Measurements from ENCODE around the gene CASP8AP2. TPM values are rescaled to one million over a fixed set of nuclear protein-coding genes. Genes with fewer than 3 reads are reported as not detected.
"Not testable (repeated sequence)": the region's sequence is repeated elsewhere in the genome, so short reads cannot be mapped to it uniquely, and the experiment has no call there.

The CASP8AP2 gene
- total RNA-seq, 1 donor from 2014 or later = 18.3 TPM

DNA sequence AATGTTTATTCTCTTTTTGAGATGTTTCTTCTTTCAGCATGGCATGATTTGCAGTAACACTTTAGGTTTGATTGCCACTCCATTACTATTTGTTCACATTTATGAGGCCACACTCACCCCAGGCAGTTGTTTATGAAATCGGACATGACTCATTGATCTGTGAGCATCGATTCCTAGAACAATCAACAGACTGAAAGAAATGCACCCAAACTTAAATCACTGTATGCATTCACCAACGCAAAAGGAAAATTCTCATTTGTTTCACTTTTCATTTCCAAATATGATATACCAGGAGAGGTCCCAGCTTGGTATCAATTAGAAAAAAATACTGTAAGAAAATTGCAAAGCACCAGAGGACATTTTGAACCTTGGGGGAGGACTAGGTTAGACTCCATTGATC is 59.2 kb downstream of the CASP8AP2 start:
- TF ChIP-seq CTCF (IDR thresholded peaks at IDR 0.05) = no peak
- no peak for ATAC-seq
- H3K9me3 ChIP-seq = no peaks in the 10 kb centered on the region
- no peak overlapping the region for H3K4me3 ChIP-seq
- no peak for DNase-seq
- peaks cover 4% of the 10 kb centered on the region for H3K4me1 ChIP-seq
- H3K27me3 ChIP-seq (ENCODE audit: low read depth) = peaks cover 56% of the 10 kb centered on the region
- H3K36me3 ChIP-seq = no peaks in the 10 kb centered on the region
- intact Hi-C loops (cut with DNase I) = no loop called here
- no peak overlapping the region for H3K27ac ChIP-seq

DNA sequence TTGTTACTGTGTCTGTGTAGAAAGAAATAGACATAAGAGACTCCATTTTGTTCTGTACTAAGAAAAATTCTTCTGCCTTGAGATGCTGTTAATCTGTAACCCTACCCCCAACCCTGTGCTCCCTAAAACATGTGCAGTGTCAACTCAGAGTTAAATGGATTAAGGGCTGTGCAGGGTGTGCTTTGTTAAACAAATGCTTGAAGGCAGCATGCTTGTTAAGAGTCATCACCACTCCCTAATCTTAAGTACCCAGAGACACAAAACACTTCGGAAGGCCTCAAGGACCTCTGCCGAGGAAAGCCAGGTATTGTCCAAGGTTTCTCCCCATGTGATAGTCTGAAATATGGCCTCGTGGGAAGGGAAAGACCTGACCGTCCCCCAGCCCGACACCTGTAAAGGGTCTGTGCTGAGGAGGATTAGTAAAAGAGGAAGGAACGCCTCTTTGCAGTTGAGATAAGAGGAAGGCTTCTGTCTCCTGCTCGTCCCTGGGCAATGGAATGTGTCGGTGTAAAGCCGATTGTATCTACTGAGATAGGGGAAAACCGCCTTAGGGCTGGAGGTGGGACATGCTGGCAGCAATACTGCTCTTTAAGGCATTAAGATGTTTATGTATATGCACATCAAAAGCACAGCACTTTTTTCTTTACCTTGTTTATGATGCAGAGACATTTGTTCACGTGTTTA is 61.3 kb downstream of the CASP8AP2 start:
- ATAC-seq; H3K9me3 ChIP-seq; H3K4me3 ChIP-seq; H3K27ac ChIP-seq; DNase-seq; H3K36me3 ChIP-seq; intact Hi-C loops (cut with DNase I); H3K4me1 ChIP-seq: not testable (repeated sequence)
- peaks cover 63% of the 10 kb centered on the region for H3K27me3 ChIP-seq (ENCODE audit: low read depth)

GRCh38 chr6:89892577-89892976 is 62.9 kb downstream of the CASP8AP2 start:
- ATAC-seq; intact Hi-C loops (cut with DNase I); H3K9me3 ChIP-seq: not testable (repeated sequence)

DNA sequence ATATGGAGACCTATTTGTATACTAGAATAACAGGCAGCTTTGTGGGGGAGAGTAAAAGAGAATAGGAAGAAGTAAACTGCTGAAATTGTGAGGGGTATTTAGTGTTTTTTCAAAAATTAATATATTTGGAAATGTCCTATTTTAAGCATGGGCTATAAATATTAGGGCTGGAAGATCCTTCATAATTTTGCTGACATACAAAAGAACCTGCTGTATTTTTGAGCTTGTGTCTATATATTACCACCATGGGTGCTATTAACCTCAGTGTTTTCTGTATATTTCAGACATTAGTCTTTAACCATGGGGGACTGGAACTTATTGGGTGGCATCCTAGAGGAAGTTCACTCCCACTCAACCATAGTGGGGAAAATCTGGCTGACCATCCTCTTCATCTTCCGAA is 64.5 kb downstream of the CASP8AP2 start, which contains the start of gene GJA10:
GJA10 (plus strand) TSS at position 301 of the 400 bp plus-strand sequence; CDS start at position 301, 0 bp downstream.
- Histone ChIP-seq H3K27ac (no peak within 1 kb of the TSS), H3K27me3 (ENCODE audit: low read depth) (peaks cover 43% of the 10 kb centered on the region), H3K4me3 (no peak within 1 kb of the TSS), H3K36me3 (no peaks in the 10 kb centered on the region), H3K4me1 (no peaks in the 10 kb centered on the region), H3K9me3 (no peaks in the 10 kb centered on the region)
- intact Hi-C loops (cut with DNase I) = no loop called here
- ATAC-seq = no peak
- DNase-seq = no peak
- TF ChIP-seq CTCF (IDR thresholded peaks at IDR 0.05) = no peak

More at GRCh38 chr6:89892577-89892976, 62.9 kb downstream of the CASP8AP2 start:
- peaks cover 57% of the 10 kb centered on the region for H3K27me3 ChIP-seq (ENCODE audit: low read depth)
- H3K36me3 ChIP-seq, H3K4me1 ChIP-seq, DNase-seq, H3K4me3 ChIP-seq, H3K27ac ChIP-seq: not testable (repeated sequence)

GRCh38 chr6:89895276-89895874 is 65.7 kb downstream of the CASP8AP2 start:
- Histone ChIP-seq H3K9me3 (no peaks in the 10 kb centered on the region), H3K4me3 (no peak overlapping the region), H3K4me1 (no peaks in the 10 kb centered on the region), H3K27ac (no peak overlapping the region), H3K36me3 (no peaks in the 10 kb centered on the region), H3K27me3 (ENCODE audit: low read depth) (peaks cover 35% of the 10 kb centered on the region)
- ATAC-seq = peak; percentile 55 to 70
- no peak for TF ChIP-seq CTCF (IDR thresholded peaks at IDR 0.05)
- no peak for DNase-seq
- intact Hi-C loops (cut with DNase I) = no loop called here

DNA sequence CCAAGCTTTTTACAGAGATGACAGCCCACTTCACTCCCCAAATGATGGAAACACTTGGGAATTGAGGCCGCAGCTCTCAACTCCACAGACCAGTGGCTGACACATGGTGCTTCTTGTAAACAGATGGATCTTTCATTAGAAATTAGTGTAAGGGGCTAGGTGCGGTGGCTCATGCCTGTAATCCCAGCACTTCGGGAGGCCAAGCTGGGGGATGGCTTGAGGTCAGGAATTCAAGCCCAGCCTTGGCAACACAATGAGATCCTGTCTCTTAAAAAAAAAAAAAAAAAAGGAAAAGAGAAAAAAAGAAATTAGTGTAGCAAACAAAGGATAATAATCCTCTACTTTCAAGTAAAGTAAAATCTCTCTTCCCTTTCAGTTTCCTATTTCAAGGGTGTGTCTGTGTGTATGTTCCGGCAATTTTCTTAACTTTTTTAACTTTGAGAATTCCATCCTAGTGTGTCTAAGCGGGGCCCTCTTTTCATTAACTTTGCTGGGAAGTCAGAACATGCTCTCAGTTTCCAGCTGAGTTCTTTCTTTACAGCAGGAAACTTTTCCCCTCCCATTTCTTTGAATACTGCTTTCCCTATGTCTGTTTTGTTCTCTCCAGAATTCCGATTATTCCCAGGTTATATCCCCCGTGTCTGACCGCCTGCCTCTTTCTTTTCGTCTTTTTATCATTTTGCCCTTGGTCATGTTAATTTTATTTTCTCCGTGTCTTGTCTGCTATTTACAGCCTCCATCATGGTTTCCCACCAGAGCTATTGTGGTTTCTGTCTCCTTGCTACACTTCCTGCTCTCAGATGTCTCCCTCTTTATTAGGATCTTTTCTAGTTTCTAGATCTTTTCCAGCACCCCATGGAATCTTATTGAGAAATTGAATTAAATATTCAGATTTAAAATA is 80.6 kb downstream of the CASP8AP2 start:
- intact Hi-C loops (cut with DNase I) = not testable (repeated sequence)

More for the DNA sequence above, 80.6 kb downstream of the CASP8AP2 start:
- not testable (repeated sequence) for H3K27ac ChIP-seq; H3K9me3 ChIP-seq; DNase-seq; H3K4me3 ChIP-seq; ATAC-seq; H3K4me1 ChIP-seq; H3K36me3 ChIP-seq; H3K27me3 ChIP-seq (ENCODE audit: low read depth)

Data from lower lobe of right lung (tissue), 2 donors.